Measurements from ENCODE around the gene MTA1. TPM values are rescaled to one million over a fixed set of nuclear protein-coding genes. Genes with fewer than 3 reads are reported as not detected.

MTA1 gene
- total and polyA plus RNA-seq, 2 experiments from 2014 or later = 8.1 to 37.0 TPM

GRCh38 chr14:105430042-105430441 lies 10.4 kb downstream of the MTA1 start:
- no peak overlapping the region for H3K27ac ChIP-seq
- DNase-seq = no peak
- H3K27me3 ChIP-seq (replicated peaks; ENCODE audit: insufficient read depth) = no peaks in the 10 kb centered on the region
- 83 to 86% methylated on average over 6 of the region's 6 CpGs for WGBS, 2 experiments (ENCODE audit: low coverage in 1 of 2, low lambda C conversion rate in 2 of 2, missing lambda C conversion rate in 2 of 2)
- in situ Hi-C loops (cut with MboI) = no loop called here
- H4K20me1 ChIP-seq (ENCODE audit: insufficient read depth) = peaks cover 6% of the 10 kb centered on the region; the same call in 1 of the 2 replicates
- no peaks in the 10 kb centered on the region for H3K36me3 ChIP-seq (ENCODE audit: low read depth)
- no peak overlapping the region for H3K9ac ChIP-seq
- TF ChIP-seq EZH2phosphoT487 (IDR thresholded peaks at IDR 0.05; ENCODE audit: insufficient read depth, low read depth) = no peak
- no peak for TF ChIP-seq EZH2 (IDR thresholded peaks at IDR 0.05; ENCODE audit: insufficient read depth, poor library complexity, severe bottlenecking)
- peaks cover 99% of the 10 kb centered on the region for H3K79me2 ChIP-seq (ENCODE audit: insufficient read depth)
- peaks cover 10% of the 10 kb centered on the region for H3K4me1 ChIP-seq (ENCODE audit: insufficient read depth)
- no peak overlapping the region for H3K4me2 ChIP-seq (ENCODE audit: unreplicated experiment)
- H3K9me3 ChIP-seq (ENCODE audit: low read depth) = no peaks in the 10 kb centered on the region
- H3K4me3 ChIP-seq = no peak overlapping the region
- H3F3A ChIP-seq (ENCODE audit: insufficient read depth) = peaks cover 11% of the 10 kb centered on the region; the same call in 1 of the 2 replicates
- H2AFZ ChIP-seq = no peak overlapping the region
- no peaks in the 10 kb centered on the region for H3K9me2 ChIP-seq (ENCODE audit: insufficient read depth)

- Histone ChIP-seq H3K4me3 (no peak overlapping the region), H3F3A (ENCODE audit: insufficient read depth) (peaks cover 11% of the 10 kb centered on the region; the same call in 1 of the 2 replicates), H3K4me2 (ENCODE audit: unreplicated experiment) (no peak overlapping the region), H3K36me3 (ENCODE audit: low read depth) (no peaks in the 10 kb centered on the region), H2AFZ (no peak overlapping the region), H3K4me1 (ENCODE audit: insufficient read depth) (peaks cover 10% of the 10 kb centered on the region), H3K79me2 (ENCODE audit: insufficient read depth) (peaks cover 99% of the 10 kb centered on the region), H3K9me3 (ENCODE audit: low read depth) (no peaks in the 10 kb centered on the region), H3K9ac (no peak overlapping the region), H3K27ac (no peak overlapping the region), H3K27me3 (replicated peaks; ENCODE audit: insufficient read depth) (no peaks in the 10 kb centered on the region), H4K20me1 (ENCODE audit: insufficient read depth) (peaks cover 7% of the 10 kb centered on the region; the same call in 1 of the 2 replicates), H3K9me2 (ENCODE audit: insufficient read depth) (no peaks in the 10 kb centered on the region)
- in situ Hi-C loops (cut with MboI) = no loop called here
- DNase-seq = peak; percentile 66
- WGBS, 2 experiments (ENCODE audit: low coverage in 1 of 2, low lambda C conversion rate in 2 of 2, missing lambda C conversion rate in 2 of 2) = 35 to 36% methylated on average over 9 of the region's 9 CpGs
- no peak for TF ChIP-seq EZH2phosphoT487 (IDR thresholded peaks at IDR 0.05; ENCODE audit: insufficient read depth, low read depth)
- TF ChIP-seq EZH2 (IDR thresholded peaks at IDR 0.05; ENCODE audit: insufficient read depth, poor library complexity, severe bottlenecking) = no peak
Measured at GRCh38 chr14:105430565-105430964, 10.9 kb downstream of the MTA1 start.

GRCh38 chr14:105431256-105431655 lies 11.6 kb downstream of the MTA1 start:
- peaks cover 10% of the 10 kb centered on the region for H4K20me1 ChIP-seq (ENCODE audit: insufficient read depth)
- 100% methylated on average over 1 of the region's 1 CpG for WGBS, 2 experiments (ENCODE audit: low coverage in 1 of 2, low lambda C conversion rate in 2 of 2, missing lambda C conversion rate in 2 of 2)
- no peaks in the 10 kb centered on the region for H3K9me3 ChIP-seq (ENCODE audit: low read depth)
- H3K27ac ChIP-seq = no peak overlapping the region
- no peaks in the 10 kb centered on the region for H3K9me2 ChIP-seq (ENCODE audit: insufficient read depth)
- in situ Hi-C loops (cut with MboI) = no loop called here
- no peak overlapping the region for H2AFZ ChIP-seq
- TF ChIP-seq EZH2phosphoT487 (IDR thresholded peaks at IDR 0.05; ENCODE audit: insufficient read depth, low read depth) (no peak), EZH2 (IDR thresholded peaks at IDR 0.05; ENCODE audit: insufficient read depth, poor library complexity, severe bottlenecking) (no peak)
- H3K4me2 ChIP-seq (ENCODE audit: unreplicated experiment) = no peak overlapping the region
- H3K4me1 ChIP-seq (ENCODE audit: insufficient read depth) = peaks cover 10% of the 10 kb centered on the region
- H3K36me3 ChIP-seq (ENCODE audit: low read depth) = no peaks in the 10 kb centered on the region
- H3F3A ChIP-seq (ENCODE audit: insufficient read depth) = peaks cover 11% of the 10 kb centered on the region; the same call in 1 of the 2 replicates
- H3K27me3 ChIP-seq (replicated peaks; ENCODE audit: insufficient read depth) = no peaks in the 10 kb centered on the region
- H3K79me2 ChIP-seq (ENCODE audit: insufficient read depth) = peaks cover 100% of the 10 kb centered on the region
- no peak for DNase-seq
- no peak overlapping the region for H3K4me3 ChIP-seq
- no peak overlapping the region for H3K9ac ChIP-seq

GRCh38 chr14:105432657-105433056 lies 13.0 kb downstream of the MTA1 start:
- Histone ChIP-seq H3K9ac (no peak overlapping the region), H4K20me1 (ENCODE audit: insufficient read depth) (peaks cover 12% of the 10 kb centered on the region), H3K4me2 (ENCODE audit: unreplicated experiment) (no peak overlapping the region), H3K4me1 (ENCODE audit: insufficient read depth) (peaks cover 10% of the 10 kb centered on the region), H3K9me2 (ENCODE audit: insufficient read depth) (no peaks in the 10 kb centered on the region), H2AFZ (no peak overlapping the region), H3K9me3 (ENCODE audit: low read depth) (no peaks in the 10 kb centered on the region), H3K27ac (no peak overlapping the region), H3K79me2 (ENCODE audit: insufficient read depth) (peaks cover 100% of the 10 kb centered on the region), H3F3A (ENCODE audit: insufficient read depth) (peaks cover 11% of the 10 kb centered on the region; the same call in 1 of the 2 replicates), H3K4me3 (no peak overlapping the region), H3K36me3 (ENCODE audit: low read depth) (no peaks in the 10 kb centered on the region), H3K27me3 (replicated peaks; ENCODE audit: insufficient read depth) (no peaks in the 10 kb centered on the region)
- WGBS, 2 experiments (ENCODE audit: low coverage in 1 of 2, low lambda C conversion rate in 2 of 2, missing lambda C conversion rate in 2 of 2) = 69 to 83% methylated on average over 12 of the region's 12 CpGs
- in situ Hi-C loops (cut with MboI) = no loop called here
- TF ChIP-seq EZH2phosphoT487 (IDR thresholded peaks at IDR 0.05; ENCODE audit: insufficient read depth, low read depth) = no peak
- TF ChIP-seq EZH2 (IDR thresholded peaks at IDR 0.05; ENCODE audit: insufficient read depth, poor library complexity, severe bottlenecking) = no peak
- no peak for DNase-seq
